ENCODE results near the gene ABHD13.
"Not testable (repeated sequence)": the region's sequence is repeated elsewhere in the genome, so short reads cannot be mapped to it uniquely, and the experiment has no call there.

The ABHD13 gene

GRCh38 chr13:108213946-108214345, 4.2 kb upstream of the ABHD13 start:
- peak overlapping the region; percentile 26 for H3K27ac Mint-ChIP-seq
- H3K36me3 Mint-ChIP-seq (ENCODE audit: low read depth), result peaks cover 46% of the 10 kb centered on the region
- H3K9me3 Mint-ChIP-seq, result peaks cover 12% of the 10 kb centered on the region
- no peaks in the 10 kb centered on the region for H3K27me3 Mint-ChIP-seq
- H3K4me1 Mint-ChIP-seq (ENCODE audit: low read depth), result peaks cover 39% of the 10 kb centered on the region
- H3K4me3 Mint-ChIP-seq, result peak overlapping the region; percentile 76

GRCh38 chr13:108214441-108215271, 3.5 kb upstream of the ABHD13 start:
- Mint-ChIP-seq H3K27ac (peak overlapping the region; percentile 26), H3K27me3 (no peaks in the 10 kb centered on the region), H3K36me3 (ENCODE audit: low read depth) (peaks cover 40% of the 10 kb centered on the region), H3K4me1 (ENCODE audit: low read depth) (peaks cover 47% of the 10 kb centered on the region), H3K9me3 (peaks cover 8% of the 10 kb centered on the region), H3K4me3 (peak overlapping the region; percentile 76)

- Mint-ChIP-seq H3K9me3 (peaks cover 8% of the 10 kb centered on the region), H3K4me1 (ENCODE audit: low read depth) (peaks cover 54% of the 10 kb centered on the region), H3K36me3 (ENCODE audit: low read depth) (peaks cover 32% of the 10 kb centered on the region), H3K27ac (peak within 1 kb of the TSS; percentile 88), H3K27me3 (no peaks in the 10 kb centered on the region), H3K4me3 (peak within 1 kb of the TSS; percentile 88)
These were observed 2.8 kb upstream of the ABHD13 start, which contains the start of gene LIG4 for GRCh38 chr13:108215436-108215835. TSS of gene LIG4 (minus strand) at chr13:108215536. CDS start at chr13:108211268, 4,268 bp downstream.

- H3K27me3 Mint-ChIP-seq, H3K9me3 Mint-ChIP-seq: not testable (repeated sequence)
- Mint-ChIP-seq H3K27ac (peak overlapping the region; percentile 88), H3K4me1 (ENCODE audit: low read depth) (peaks cover 66% of the 10 kb centered on the region), H3K4me3 (peak overlapping the region; percentile 88), H3K36me3 (ENCODE audit: low read depth) (peaks cover 15% of the 10 kb centered on the region)
These were observed 717 bp upstream of the ABHD13 start for GRCh38 chr13:108217307-108218043.

GRCh38 chr13:108220041-108220440, 1.8 kb downstream of the ABHD13 start:
- H3K27ac Mint-ChIP-seq, result peak overlapping the region; percentile 36
- H3K9me3 Mint-ChIP-seq, result no peaks in the 10 kb centered on the region
- H3K4me3 Mint-ChIP-seq, result peak overlapping the region; percentile 88
- no peaks in the 10 kb centered on the region for H3K27me3 Mint-ChIP-seq
- peaks cover 76% of the 10 kb centered on the region for H3K4me1 Mint-ChIP-seq (ENCODE audit: low read depth)
- H3K36me3 Mint-ChIP-seq (ENCODE audit: low read depth), result peaks cover 5% of the 10 kb centered on the region

GRCh38 chr13:108223687-108224503, 5.7 kb downstream of the ABHD13 start:
- no peaks in the 10 kb centered on the region for H3K9me3 Mint-ChIP-seq
- no peak overlapping the region for H3K27ac Mint-ChIP-seq
- no peaks in the 10 kb centered on the region for H3K27me3 Mint-ChIP-seq
- H3K4me1 Mint-ChIP-seq (ENCODE audit: low read depth), result peaks cover 80% of the 10 kb centered on the region
- H3K4me3 Mint-ChIP-seq, result no peak overlapping the region
- H3K36me3 Mint-ChIP-seq (ENCODE audit: low read depth), result no peaks in the 10 kb centered on the region

GRCh38 chr13:108225440-108225839, 7.2 kb downstream of the ABHD13 start:
- no peaks in the 10 kb centered on the region for H3K27me3 Mint-ChIP-seq
- H3K4me3 Mint-ChIP-seq, result no peak overlapping the region
- no peaks in the 10 kb centered on the region for H3K9me3 Mint-ChIP-seq
- peaks cover 65% of the 10 kb centered on the region for H3K4me1 Mint-ChIP-seq (ENCODE audit: low read depth)
- H3K27ac Mint-ChIP-seq, result no peak overlapping the region
- peaks cover 14% of the 10 kb centered on the region for H3K36me3 Mint-ChIP-seq (ENCODE audit: low read depth)

GRCh38 chr13:108226184-108226583, 8.0 kb downstream of the ABHD13 start:
- H3K27ac Mint-ChIP-seq, result no peak overlapping the region
- peaks cover 57% of the 10 kb centered on the region for H3K4me1 Mint-ChIP-seq (ENCODE audit: low read depth)

GRCh38 chr13:108227651-108228272, 9.6 kb downstream of the ABHD13 start:
- peaks cover 54% of the 10 kb centered on the region for H3K4me1 Mint-ChIP-seq (ENCODE audit: low read depth)
- H3K36me3 Mint-ChIP-seq (ENCODE audit: low read depth), result peaks cover 15% of the 10 kb centered on the region
- no peaks in the 10 kb centered on the region for H3K27me3 Mint-ChIP-seq
- no peaks in the 10 kb centered on the region for H3K9me3 Mint-ChIP-seq
- no peak overlapping the region for H3K4me3 Mint-ChIP-seq
- H3K27ac Mint-ChIP-seq, result no peak overlapping the region

More at GRCh38 chr13:108226184-108226583, 8.0 kb downstream of the ABHD13 start:
- Mint-ChIP-seq H3K9me3 (no peaks in the 10 kb centered on the region), H3K4me3 (no peak overlapping the region), H3K27me3 (no peaks in the 10 kb centered on the region), H3K36me3 (ENCODE audit: low read depth) (peaks cover 15% of the 10 kb centered on the region)

- Mint-ChIP-seq H3K4me3 (no peak overlapping the region), H3K9me3 (no peaks in the 10 kb centered on the region), H3K4me1 (ENCODE audit: low read depth) (peaks cover 29% of the 10 kb centered on the region), H3K27me3 (no peaks in the 10 kb centered on the region), H3K36me3 (ENCODE audit: low read depth) (peaks cover 23% of the 10 kb centered on the region), H3K27ac (no peak overlapping the region)
These were observed 12.2 kb downstream of the ABHD13 start for GRCh38 chr13:108230377-108230776.

- no peak overlapping the region for H3K4me3 Mint-ChIP-seq
- no peaks in the 10 kb centered on the region for H3K4me1 Mint-ChIP-seq (ENCODE audit: low read depth)
- H3K27me3 Mint-ChIP-seq, result no peaks in the 10 kb centered on the region
- H3K27ac Mint-ChIP-seq, result no peak overlapping the region
- H3K36me3 Mint-ChIP-seq (ENCODE audit: low read depth), result peaks cover 14% of the 10 kb centered on the region
- peaks cover 28% of the 10 kb centered on the region for H3K9me3 Mint-ChIP-seq
These were observed 31.0 kb downstream of the ABHD13 start for GRCh38 chr13:108249150-108249549.

- no peaks in the 10 kb centered on the region for H3K4me1 Mint-ChIP-seq (ENCODE audit: low read depth)
- peaks cover 10% of the 10 kb centered on the region for H3K36me3 Mint-ChIP-seq (ENCODE audit: low read depth)
- no peaks in the 10 kb centered on the region for H3K27me3 Mint-ChIP-seq
- H3K9me3 Mint-ChIP-seq, result peaks cover 4% of the 10 kb centered on the region
- no peak overlapping the region for H3K4me3 Mint-ChIP-seq
- H3K27ac Mint-ChIP-seq, result no peak overlapping the region
These were observed 39.1 kb downstream of the ABHD13 start for GRCh38 chr13:108257248-108257647.

- H3K9me3 Mint-ChIP-seq, result peaks cover 7% of the 10 kb centered on the region
- H3K27ac Mint-ChIP-seq, result no peak overlapping the region
- H3K4me1 Mint-ChIP-seq (ENCODE audit: low read depth), result peaks cover 25% of the 10 kb centered on the region
- H3K36me3 Mint-ChIP-seq (ENCODE audit: low read depth), result no peaks in the 10 kb centered on the region
- H3K27me3 Mint-ChIP-seq, result no peaks in the 10 kb centered on the region
- H3K4me3 Mint-ChIP-seq, result no peak overlapping the region
These were observed 45.6 kb downstream of the ABHD13 start for GRCh38 chr13:108263621-108264355.

All from stimulated activated naive CD8-positive, alpha-beta T cell treated with anti-CD3 and anti-CD28 coated beads, Interleukin-15, Interleukin-2, amounts not matched to agents 100 ng/mL and 50 ng/mL, for 24 hours (primary cell).